OCI-LY7 (cell line): ENCODE measurements around the gene JMY.

Experiments used
- EZH2phosphoT487 ChIP-seq: fragments of 200-600 bp; sonication (generic); IDR thresholded peaks from 2 replicates; pipeline ENCODE4 v1.6.1; 2018; ENCODE audit warnings: low read depth, borderline replicate concordance, mild to moderate bottlenecking, mixed run types, antibody characterized with exemption, low read length, moderate library complexity, mixed read lengths
- TF ChIP-seq, protein P1 (sequence below): fragments of 200-600 bp; sonication (generic); conservative IDR thresholded peaks from 2 replicates; pipeline ENCODE4 v1.5.1; 2014; ENCODE audit warnings: mild to moderate bottlenecking, antibody characterized with exemption, low read length, moderate library complexity, mixed read lengths

DNA sequence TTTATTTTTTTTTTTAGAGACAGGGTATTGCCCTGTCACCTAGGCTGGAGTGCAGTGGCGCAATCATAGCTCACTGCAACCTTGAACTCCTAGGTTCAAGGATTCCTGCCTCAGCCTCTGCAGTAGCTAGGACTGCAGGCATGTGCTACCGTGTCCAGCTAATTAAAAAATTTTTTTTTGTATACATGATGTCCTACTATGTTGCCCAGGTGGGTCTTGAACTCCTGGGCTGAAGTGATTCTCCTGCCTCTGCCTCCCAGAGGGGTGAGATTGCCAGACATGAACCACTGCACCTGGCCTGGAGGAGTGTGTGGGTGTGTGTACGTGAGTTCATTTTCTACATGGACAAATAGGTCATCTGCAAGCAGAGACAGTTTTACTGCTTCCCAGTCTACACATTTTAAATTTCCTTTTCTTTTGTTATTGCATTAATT is 33.8 kb downstream of the JMY start:
- TF ChIP-seq, protein P1, sequence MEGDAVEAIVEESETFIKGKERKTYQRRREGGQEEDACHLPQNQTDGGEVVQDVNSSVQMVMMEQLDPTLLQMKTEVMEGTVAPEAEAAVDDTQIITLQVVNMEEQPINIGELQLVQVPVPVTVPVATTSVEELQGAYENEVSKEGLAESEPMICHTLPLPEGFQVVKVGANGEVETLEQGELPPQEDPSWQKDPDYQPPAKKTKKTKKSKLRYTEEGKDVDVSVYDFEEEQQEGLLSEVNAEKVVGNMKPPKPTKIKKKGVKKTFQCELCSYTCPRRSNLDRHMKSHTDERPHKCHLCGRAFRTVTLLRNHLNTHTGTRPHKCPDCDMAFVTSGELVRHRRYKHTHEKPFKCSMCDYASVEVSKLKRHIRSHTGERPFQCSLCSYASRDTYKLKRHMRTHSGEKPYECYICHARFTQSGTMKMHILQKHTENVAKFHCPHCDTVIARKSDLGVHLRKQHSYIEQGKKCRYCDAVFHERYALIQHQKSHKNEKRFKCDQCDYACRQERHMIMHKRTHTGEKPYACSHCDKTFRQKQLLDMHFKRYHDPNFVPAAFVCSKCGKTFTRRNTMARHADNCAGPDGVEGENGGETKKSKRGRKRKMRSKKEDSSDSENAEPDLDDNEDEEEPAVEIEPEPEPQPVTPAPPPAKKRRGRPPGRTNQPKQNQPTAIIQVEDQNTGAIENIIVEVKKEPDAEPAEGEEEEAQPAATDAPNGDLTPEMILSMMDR: no peak
- no peak for TF ChIP-seq EZH2phosphoT487
